ENCODE measurements around the gene FBXL7.

FBXL7 gene

GRCh38 chr5:15547261-15547839 is 47.4 kb downstream of the FBXL7 start:
- no peak for DNase-seq

- DNase-seq, result no peak
Observed at GRCh38 chr5:15549961-15550360, 50.0 kb downstream of the FBXL7 start.

GRCh38 chr5:15550502-15551112 is 50.6 kb downstream of the FBXL7 start:
- no peak for DNase-seq

- DNase-seq, result no peak
Observed at GRCh38 chr5:15551113-15551504, 51.1 kb downstream of the FBXL7 start.

- DNase-seq, result no peak
Observed at GRCh38 chr5:15554542-15554941, 54.6 kb downstream of the FBXL7 start.

GRCh38 chr5:15555176-15555575 is 55.2 kb downstream of the FBXL7 start:
- DNase-seq, result no peak

- DNase-seq, result no peak
Observed at GRCh38 chr5:15558240-15558639, 58.3 kb downstream of the FBXL7 start.

GRCh38 chr5:15558681-15559080 is 58.7 kb downstream of the FBXL7 start:
- no peak for DNase-seq

- no peak for DNase-seq
Observed at GRCh38 chr5:15560421-15560820, 60.4 kb downstream of the FBXL7 start.

GRCh38 chr5:15564523-15564922 is 64.5 kb downstream of the FBXL7 start:
- no peak for DNase-seq

- DNase-seq, result no peak
Observed at GRCh38 chr5:15564957-15565356, 65.0 kb downstream of the FBXL7 start.

- no peak for DNase-seq
Observed at GRCh38 chr5:15566306-15566705, 66.3 kb downstream of the FBXL7 start.

- DNase-seq, result no peak
Observed at GRCh38 chr5:15566789-15567188, 66.8 kb downstream of the FBXL7 start.

- DNase-seq, result no peak
Observed at GRCh38 chr5:15570491-15570890, 70.5 kb downstream of the FBXL7 start.

- DNase-seq, result no peak
Observed at GRCh38 chr5:15571081-15571480, 71.1 kb downstream of the FBXL7 start.

- no peak for DNase-seq
Observed at GRCh38 chr5:15571618-15572017, 71.6 kb downstream of the FBXL7 start.

- no peak for DNase-seq
Observed at GRCh38 chr5:15573590-15573989, 73.6 kb downstream of the FBXL7 start.

GRCh38 chr5:15574128-15574527 is 74.1 kb downstream of the FBXL7 start:
- no peak for DNase-seq

GRCh38 chr5:15574806-15575325 is 74.9 kb downstream of the FBXL7 start:
- no peak for DNase-seq

- no peak for DNase-seq
Observed at GRCh38 chr5:15575666-15576065, 75.7 kb downstream of the FBXL7 start.

GRCh38 chr5:15577132-15577531 is 77.2 kb downstream of the FBXL7 start:
- no peak for DNase-seq

- no peak for DNase-seq
Observed at GRCh38 chr5:15577831-15578230, 77.9 kb downstream of the FBXL7 start.

GRCh38 chr5:15579193-15579990 is 79.4 kb downstream of the FBXL7 start:
- DNase-seq, result no peak

- no peak for DNase-seq
Observed at GRCh38 chr5:15584528-15584927, 84.5 kb downstream of the FBXL7 start.

All from NCI-H187 treated with DMSO at 0.1 percent for 48 hours (cell line).